Pancreas (tissue), 10 donors: ENCODE data around the gene KRTAP20-2. TPM values are rescaled to one million over a fixed set of nuclear protein-coding genes. Genes with fewer than 3 reads are reported as not detected.

Experiments used
- ATAC-seq, 4 donors: fragments of 200-7000 bp; cut with Tn5 transposase; one replicate each; pipeline versions ENCODE4 v1.8.0 to v1.9.1; 2020; ENCODE audit warnings: mild to moderate bottlenecking in 4 of 4, moderate library complexity in 4 of 4
- DNase-seq, 6 donors: peaks; one replicate each; pipeline ENCODE4 v3.0.0-alpha.2; 2020
- FAIRE-seq: peaks from 2 replicates; lab custom pipeline; 2012; peaks lifted over from hg19 to GRCh38; lab: Jason Lieb, UNC
- H3K27ac ChIP-seq, 4 donors: fragments of 200-600 bp; sonication (generic); 1 replicate in 3 of 4; 2 replicates in 1 of 4; pipeline versions ENCODE4 v1.5.0 to v1.8.0; 2020
- H3K27me3 ChIP-seq, 4 donors: fragments of 200-600 bp; one replicate each; pipeline ENCODE4 v1.8.0; 2021
- H3K36me3 ChIP-seq, 3 donors: fragments of 200-600 bp; sonication (generic) in 1 of 3; one replicate each; pipeline versions ENCODE4 v1.5.0 to v1.8.0; 2020 to 2021
- H3K4me1 ChIP-seq, 3 donors: fragments of 200-600 bp; one replicate each; pipeline ENCODE4 v1.8.0; 2021
- H3K4me3 ChIP-seq, 4 donors: fragments of 200-600 bp; sonication (generic) in 2 of 4; one replicate each; pipeline versions ENCODE4 v1.5.0 to v1.8.0; 2020 to 2021
- H3K9me3 ChIP-seq, 4 donors: fragments of 200-600 bp; one replicate each; pipeline ENCODE4 v1.8.0; 2021
- CTCF ChIP-seq, 4 donors: fragments of 200-600 bp; sonication (generic) in 3 of 4; IDR thresholded peaks; one replicate each; pipeline versions ENCODE4 v1.5.0 to v1.8.0; 2021; ENCODE audit warnings: antibody characterized with exemption in 4 of 4
- WGBS, 2 donors: extraction: QIAGEN DNeasy Blood & Tissue Kit; methylation state at CpG; one replicate each; pipeline ENCODE4 v1.1.7; 2013; 5-methylcytosine and 5-hydroxymethylcytosine counted together
- intact Hi-C, 3 donors: fragments of 100-400 bp; cut with DNase I; formaldehyde crosslinking; loops; one replicate each; pipeline versions ENCODE4 v1.11.1 to v1.14.2; 2022
- polyA plus RNA-seq, 2 donors: library from polyadenylated mRNA; stranded (reverse); fragments of 200-250 nt; gene quantifications; one replicate each; pipeline ENCODE4 v1.2.3, GENCODE V29; 2013
- total RNA-seq, 6 donors: library from RNA; stranded (reverse); fragmentation: NEBNext Ultra II Directional in 4 of 6; extraction: Animal tissue kit (Norgen Biotek cat#: 25700) in 4 of 6; gene quantifications; one replicate each; pipeline versions ENCODE4 v1.2.1 to v1.2.4, GENCODE V29; 2021 to 2023
- donor health status: healthy with polysubstance abuse.
- donor health status: DM: no; HTN: no; CAD: no; lungs with moderate emphysema.
- donor health status: DM: no; HTN: no; CAD: no.
- donor health status: control.
- donor health status: control.
- donor health status: Bipolar disorder and iron deficiency.
- donor health status: DM: yes; HTN: yes; CAD: no.
- donor health status: DM: no; HTN: no; CAD: no.
- donor health status: DM: no; HTN: no; CAD: no.
- donor health status: DM: yes; HTN: yes; CAD: no.

Gene KRTAP20-2
- total and polyA plus RNA-seq, 8 donors: not detected

GRCh38 chr21:30629200-30629599 is 5.8 kb upstream of the KRTAP20-2 start:
- 30 to 36% methylated on average over 1 of the region's 1 CpG for WGBS, 2 donors
- no peak for ATAC-seq
- TF ChIP-seq CTCF (IDR thresholded peaks at IDR 0.05): no peak
- H3K9me3 ChIP-seq: no peaks in the 10 kb centered on the region
- no peaks in the 10 kb centered on the region for H3K27me3 ChIP-seq
- H3K4me3 ChIP-seq: no peak overlapping the region
- H3K4me1 ChIP-seq: no peaks in the 10 kb centered on the region
- no peaks in the 10 kb centered on the region for H3K36me3 ChIP-seq
- H3K27ac ChIP-seq: no peak overlapping the region
- no peak for DNase-seq
- no peak for FAIRE-seq
- intact Hi-C loops: no loop called here

DNA sequence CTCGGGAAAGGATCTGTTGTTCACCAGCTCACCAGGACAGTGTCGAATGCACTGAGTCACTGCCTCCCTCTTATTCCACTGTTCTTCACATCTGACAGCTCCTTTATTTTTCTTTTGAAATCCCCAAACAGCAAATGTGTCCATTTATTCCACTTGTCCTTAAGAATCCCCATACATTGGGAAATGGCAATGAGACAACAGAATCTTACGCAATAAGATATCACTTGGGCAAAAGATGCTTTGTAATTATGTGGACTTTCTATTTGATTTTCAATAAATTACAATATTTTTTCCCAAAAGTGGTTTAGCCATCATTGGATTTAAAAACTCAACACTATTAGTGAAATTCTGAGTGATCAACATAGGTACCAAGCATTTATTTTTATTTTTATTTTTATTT is 3.7 kb downstream of the KRTAP20-2 start:
- no peak for TF ChIP-seq CTCF (IDR thresholded peaks at IDR 0.05)
- Histone ChIP-seq H3K4me3 (no peak overlapping the region), H3K36me3 (no peaks in the 10 kb centered on the region), H3K27ac (no peak overlapping the region), H3K9me3 (no peaks in the 10 kb centered on the region), H3K4me1 (no peaks in the 10 kb centered on the region), H3K27me3 (no peaks in the 10 kb centered on the region)
- WGBS, 2 donors: 75 to 85% methylated on average over 3 of the region's 3 CpGs
- ATAC-seq (no peak), FAIRE-seq (no peak), DNase-seq (no peak)
- intact Hi-C loops: no loop called here

DNA sequence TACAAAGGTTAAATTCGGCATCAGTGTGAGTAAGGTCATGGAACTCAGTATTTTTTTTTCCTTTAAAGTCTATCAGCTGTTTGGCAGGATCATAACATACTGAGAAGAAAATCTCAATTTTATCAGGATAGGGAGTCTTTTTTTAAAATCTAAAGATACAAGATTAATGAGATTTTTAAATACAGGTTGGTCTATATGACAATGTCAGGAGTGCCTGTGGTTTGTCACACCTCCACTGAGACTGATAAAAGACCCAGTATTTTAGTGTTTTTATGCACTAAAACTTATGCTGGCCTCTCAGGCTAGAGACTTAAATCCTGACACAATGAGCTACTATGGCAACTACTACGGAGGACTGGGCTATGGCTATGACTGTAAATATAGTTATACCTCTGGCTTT is 7.6 kb downstream of the KRTAP20-2 start, which contains the start of gene KRTAP20-3:
TSS of gene KRTAP20-3 (plus strand) at position 301 of the 400 bp plus-strand sequence.
- Histone ChIP-seq H3K36me3 (no peaks in the 10 kb centered on the region), H3K4me1 (no peaks in the 10 kb centered on the region), H3K4me3 (no peak within 1 kb of the TSS), H3K27me3 (no peaks in the 10 kb centered on the region), H3K27ac (no peak within 1 kb of the TSS), H3K9me3 (no peaks in the 10 kb centered on the region)
- no peak for FAIRE-seq
- no peak for TF ChIP-seq CTCF (IDR thresholded peaks at IDR 0.05)
- 50 to 80% methylated on average over 2 of the region's 2 CpGs for WGBS, 2 donors
- no peak for ATAC-seq
- no peak for DNase-seq
- intact Hi-C loops: no loop called here

GRCh38 chr21:30646904-30647414 is 12.0 kb downstream of the KRTAP20-2 start:
- intact Hi-C loops: no loop called here
- 43 to 47% methylated on average over 1 of the region's 1 CpG for WGBS, 2 donors

More at GRCh38 chr21:30646904-30647414, 12.0 kb downstream of the KRTAP20-2 start:
- Histone ChIP-seq H3K4me3 (no peak overlapping the region), H3K36me3 (no peaks in the 10 kb centered on the region), H3K27ac (no peak overlapping the region), H3K4me1 (no peaks in the 10 kb centered on the region), H3K27me3 (no peaks in the 10 kb centered on the region), H3K9me3 (no peaks in the 10 kb centered on the region)
- no peak for DNase-seq
- no peak for ATAC-seq
- no peak for FAIRE-seq
- TF ChIP-seq CTCF (IDR thresholded peaks at IDR 0.05): no peak
